ENCODE measurements around the gene INTS14. TPM values are rescaled to one million over a fixed set of nuclear protein-coding genes. Genes with fewer than 3 reads are reported as not detected.
A peak's percentile ranks its signal among the peaks of the same experiment; 100 is the strongest.

INTS14 gene
- total RNA-seq, 4 donors from 2014 or later, result 26.6 to 50.8 (median 32.9) TPM

DNA sequence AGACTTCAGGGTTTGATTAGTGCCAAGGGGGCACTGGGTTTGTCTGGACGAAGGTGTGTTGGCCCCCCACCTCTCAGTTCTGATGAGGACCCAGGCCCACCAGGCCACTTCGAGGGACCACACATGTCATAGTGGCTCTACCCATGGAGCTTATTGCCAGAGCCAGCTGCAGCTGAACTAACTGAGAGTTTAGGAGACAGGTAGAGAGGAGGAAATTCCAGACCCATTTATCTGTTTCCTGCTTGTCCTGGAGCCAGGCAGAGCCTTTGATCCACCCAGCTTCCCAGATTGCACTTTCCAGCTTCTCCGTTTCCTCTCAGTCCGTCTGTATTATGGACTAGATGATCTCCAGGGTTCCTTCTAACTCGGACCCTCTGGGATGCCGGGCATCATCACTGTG is 31.7 kb upstream of the INTS14 start:
- TF ChIP-seq, protein P1, sequence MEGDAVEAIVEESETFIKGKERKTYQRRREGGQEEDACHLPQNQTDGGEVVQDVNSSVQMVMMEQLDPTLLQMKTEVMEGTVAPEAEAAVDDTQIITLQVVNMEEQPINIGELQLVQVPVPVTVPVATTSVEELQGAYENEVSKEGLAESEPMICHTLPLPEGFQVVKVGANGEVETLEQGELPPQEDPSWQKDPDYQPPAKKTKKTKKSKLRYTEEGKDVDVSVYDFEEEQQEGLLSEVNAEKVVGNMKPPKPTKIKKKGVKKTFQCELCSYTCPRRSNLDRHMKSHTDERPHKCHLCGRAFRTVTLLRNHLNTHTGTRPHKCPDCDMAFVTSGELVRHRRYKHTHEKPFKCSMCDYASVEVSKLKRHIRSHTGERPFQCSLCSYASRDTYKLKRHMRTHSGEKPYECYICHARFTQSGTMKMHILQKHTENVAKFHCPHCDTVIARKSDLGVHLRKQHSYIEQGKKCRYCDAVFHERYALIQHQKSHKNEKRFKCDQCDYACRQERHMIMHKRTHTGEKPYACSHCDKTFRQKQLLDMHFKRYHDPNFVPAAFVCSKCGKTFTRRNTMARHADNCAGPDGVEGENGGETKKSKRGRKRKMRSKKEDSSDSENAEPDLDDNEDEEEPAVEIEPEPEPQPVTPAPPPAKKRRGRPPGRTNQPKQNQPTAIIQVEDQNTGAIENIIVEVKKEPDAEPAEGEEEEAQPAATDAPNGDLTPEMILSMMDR (IDR thresholded peaks at IDR 0.05), result no peak
- ATAC-seq (ENCODE audit: low FRiP score) (no peak), DNase-seq (ENCODE audit: low spot score) (no peak)

DNA sequence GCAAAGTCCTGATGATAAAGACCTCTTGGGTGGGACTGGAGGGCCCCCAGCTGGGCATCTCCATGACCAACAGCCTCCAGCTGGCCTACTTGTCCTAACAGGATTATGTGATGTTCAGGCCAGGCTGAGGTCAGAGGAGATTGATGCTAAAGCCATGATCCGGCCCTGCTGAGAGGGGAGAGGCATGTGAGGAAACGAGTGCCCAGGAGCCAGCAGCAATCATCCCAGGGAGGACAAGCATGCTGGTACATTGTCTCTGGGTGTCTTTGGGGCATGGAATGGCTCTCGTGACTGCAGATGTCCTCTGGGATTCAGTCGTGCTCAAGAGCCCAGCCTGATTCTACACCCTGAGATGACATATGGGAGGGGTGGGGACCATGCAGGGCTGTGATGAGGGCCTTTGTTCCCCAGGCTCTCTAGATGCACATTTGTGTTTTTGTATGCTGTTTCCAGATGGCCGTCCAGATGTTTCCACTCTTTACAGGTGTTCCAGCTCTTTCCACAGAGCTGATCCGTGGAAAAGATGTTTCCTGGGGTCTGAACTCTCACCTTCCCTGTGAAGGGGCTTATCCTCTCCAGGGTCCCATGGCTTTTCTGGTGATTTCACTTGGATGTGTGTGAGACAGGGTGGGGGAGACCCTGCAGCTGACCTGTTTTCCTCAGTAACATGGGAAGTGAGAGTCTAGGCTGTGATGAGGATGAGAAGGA is 31.0 kb upstream of the INTS14 start:
- DNase-seq (ENCODE audit: low spot score), result no peak
- TF ChIP-seq, protein P1 (IDR thresholded peaks at IDR 0.05), result no peak
- no peak for ATAC-seq (ENCODE audit: low FRiP score)

DNA sequence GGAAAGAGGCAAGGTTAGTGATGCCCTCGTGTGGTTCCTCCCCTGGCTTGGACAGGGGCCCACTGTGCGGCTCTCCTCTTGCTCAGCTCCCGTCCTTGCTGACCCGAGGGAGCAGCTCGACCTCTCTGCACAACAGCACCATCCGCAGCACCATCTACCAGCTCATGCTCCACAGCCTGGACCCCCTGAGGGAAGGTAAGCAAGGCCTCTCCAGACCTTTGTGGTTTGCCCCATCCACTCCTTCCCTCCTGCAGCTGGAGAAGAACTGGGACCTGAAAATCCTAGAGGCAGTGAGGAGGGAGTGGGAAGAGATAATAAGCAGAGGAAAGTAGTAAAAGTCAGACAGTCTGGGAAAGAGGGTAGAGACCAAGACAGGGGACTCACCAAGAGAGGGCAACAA is 28.6 kb upstream of the INTS14 start:
- TF ChIP-seq, protein P1 (IDR thresholded peaks at IDR 0.05), result no peak
- ATAC-seq (ENCODE audit: low FRiP score) (no peak), DNase-seq (ENCODE audit: low spot score) (no peak)

DNA sequence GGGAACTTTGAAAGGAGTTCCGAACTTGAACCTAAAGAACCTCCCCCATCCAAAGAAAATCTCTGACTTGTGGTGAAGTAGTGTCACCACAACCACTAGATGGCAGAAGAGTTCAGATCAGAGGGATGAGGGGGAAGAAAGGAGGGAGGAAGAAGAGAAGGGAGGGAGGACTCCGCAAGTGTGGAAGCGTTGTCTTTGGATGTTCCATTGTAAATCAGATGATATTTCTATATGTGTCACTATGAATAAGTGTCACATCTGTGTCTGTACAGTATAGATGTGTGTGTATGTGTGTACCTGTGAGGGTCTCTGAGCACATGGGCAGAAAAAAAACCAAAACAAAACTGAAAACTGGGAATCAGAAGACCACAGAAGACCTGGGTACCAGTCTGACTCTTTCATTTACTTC is 27.8 kb upstream of the INTS14 start:
- DNase-seq (ENCODE audit: low spot score) (no peak), ATAC-seq (ENCODE audit: low FRiP score) (peak; percentile 58)
- TF ChIP-seq, protein P1 (IDR thresholded peaks at IDR 0.05), result peak in 1 of 3 donors; percentile 18

DNA sequence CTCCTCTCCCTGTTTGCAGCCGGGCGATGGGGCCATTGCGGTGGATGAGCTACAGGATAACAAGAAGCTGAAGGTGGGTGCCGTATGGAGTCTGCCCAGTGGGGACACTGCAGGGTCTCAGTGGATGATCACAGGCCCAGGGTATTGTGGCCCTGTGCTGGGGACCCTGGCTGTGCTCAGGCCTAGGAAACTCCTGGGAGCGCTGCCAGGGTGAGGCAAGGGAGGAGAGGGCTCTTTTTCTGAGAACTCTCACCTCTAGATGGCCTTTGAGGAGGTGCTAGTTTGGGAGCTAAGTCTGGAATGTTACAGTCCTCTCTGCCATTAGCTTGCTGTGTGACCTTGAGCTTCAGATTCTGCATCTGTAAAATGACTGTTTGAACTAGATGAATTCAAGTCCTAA is 27.2 kb upstream of the INTS14 start:
- DNase-seq (ENCODE audit: low spot score), result no peak
- no peak for ATAC-seq (ENCODE audit: low FRiP score)
- TF ChIP-seq, protein P1 (IDR thresholded peaks at IDR 0.05), result no peak

DNA sequence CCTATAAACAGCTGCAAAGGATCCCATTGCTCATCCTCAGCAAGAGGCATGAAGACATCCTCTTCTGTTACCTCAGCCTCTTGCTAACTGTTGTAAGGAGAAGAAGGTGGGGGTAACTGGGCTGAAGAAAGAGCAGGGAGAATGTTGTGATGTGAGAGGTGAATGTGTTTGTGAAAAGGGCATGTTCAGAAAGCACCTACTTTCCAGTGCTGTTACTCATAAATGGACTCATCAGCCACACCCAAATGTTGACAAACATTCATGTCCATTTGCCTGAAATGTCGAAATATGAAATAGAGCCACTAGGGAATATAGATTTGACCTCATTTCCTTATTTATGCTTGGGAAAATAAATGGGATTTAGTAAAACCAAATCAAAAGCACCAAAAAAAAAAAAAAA is 23.4 kb upstream of the INTS14 start:
- ATAC-seq (ENCODE audit: low FRiP score) (no peak), DNase-seq (ENCODE audit: low spot score) (no peak)
- TF ChIP-seq, protein P1 (IDR thresholded peaks at IDR 0.05), result no peak

DNA sequence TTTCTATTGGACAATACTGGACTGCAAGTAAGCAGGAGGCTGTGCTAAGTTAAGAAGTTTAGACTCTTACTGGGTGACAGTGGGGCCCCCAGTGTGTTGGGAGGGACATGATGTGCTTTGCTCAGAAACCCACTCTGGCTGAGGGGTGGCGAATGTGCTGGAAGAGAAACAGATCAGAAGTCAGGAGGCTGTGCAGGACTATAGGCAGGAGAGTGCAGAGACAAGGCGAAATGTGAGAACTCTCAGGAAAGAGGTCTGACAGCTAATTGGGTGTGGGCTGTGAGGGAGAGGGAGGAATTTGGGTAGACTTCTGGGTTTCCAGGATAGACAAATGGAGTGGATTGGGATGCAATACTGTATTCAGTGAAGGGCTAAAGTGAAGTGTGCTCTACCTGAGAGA is 22.8 kb upstream of the INTS14 start:
- TF ChIP-seq, protein P1 (IDR thresholded peaks at IDR 0.05), result no peak
- DNase-seq (ENCODE audit: low spot score) (no peak), ATAC-seq (ENCODE audit: low FRiP score) (no peak)
